ENCODE data around the gene MRPL10.

Gene MRPL10

DNA sequence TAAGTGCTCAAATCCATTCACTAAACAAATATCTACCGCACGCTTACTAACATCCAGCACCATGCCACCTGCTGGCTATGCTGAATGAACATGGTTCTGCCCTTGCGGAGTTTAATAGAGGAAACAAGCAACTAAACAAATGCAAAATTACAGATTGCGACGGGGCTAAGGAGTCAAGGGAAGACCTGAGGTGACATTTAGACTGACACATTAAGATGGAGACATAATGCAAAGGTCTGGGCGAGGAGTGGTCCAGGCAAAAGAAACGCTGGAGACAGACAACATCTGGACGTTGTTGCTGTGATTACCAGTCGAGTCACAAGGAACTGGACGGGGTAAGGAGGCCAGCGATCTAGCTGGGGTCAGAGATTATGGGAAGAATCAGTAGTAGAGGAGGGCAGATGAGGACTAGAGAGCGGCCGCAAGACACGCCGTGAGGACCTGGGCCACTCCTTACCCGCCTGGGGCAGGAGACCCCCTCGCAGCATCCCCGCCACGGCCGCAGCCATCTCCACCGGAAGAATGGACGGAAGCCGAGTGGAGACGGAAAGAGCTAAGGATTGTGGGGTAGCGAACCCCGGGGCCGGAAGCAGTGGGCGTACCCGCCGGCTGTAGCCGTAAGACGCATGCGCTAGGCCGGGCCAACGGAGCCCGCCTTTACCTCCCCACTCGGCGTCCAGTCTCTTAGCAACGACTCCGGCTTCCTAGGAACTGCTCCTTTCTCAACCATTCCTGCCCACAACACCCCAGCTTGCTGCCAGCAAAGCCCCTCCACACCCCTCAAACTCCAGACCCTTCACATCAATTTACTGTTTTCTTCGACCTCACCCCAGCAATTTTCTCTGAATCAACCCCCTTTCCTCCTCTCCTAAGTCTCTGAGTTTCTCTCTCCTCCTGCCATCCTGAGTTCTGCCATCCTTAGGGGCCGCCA is at the start of gene MRPL10, which contains the start of gene LRRC46:
TSS of gene MRPL10 (minus strand) at position 539 of the 931 bp plus-strand sequence. CDS start at position 509, 30 bp downstream.
TSS of gene LRRC46 (plus strand) at position 668 of the 931 bp plus-strand sequence. CDS start 320 bp downstream, outside the sequence.
- peak; percentile 96 for DNase-seq

- no peak for DNase-seq
These were observed 48.6 kb upstream of the MRPL10 start for GRCh38 chr17:47879776-47880454.

DNA sequence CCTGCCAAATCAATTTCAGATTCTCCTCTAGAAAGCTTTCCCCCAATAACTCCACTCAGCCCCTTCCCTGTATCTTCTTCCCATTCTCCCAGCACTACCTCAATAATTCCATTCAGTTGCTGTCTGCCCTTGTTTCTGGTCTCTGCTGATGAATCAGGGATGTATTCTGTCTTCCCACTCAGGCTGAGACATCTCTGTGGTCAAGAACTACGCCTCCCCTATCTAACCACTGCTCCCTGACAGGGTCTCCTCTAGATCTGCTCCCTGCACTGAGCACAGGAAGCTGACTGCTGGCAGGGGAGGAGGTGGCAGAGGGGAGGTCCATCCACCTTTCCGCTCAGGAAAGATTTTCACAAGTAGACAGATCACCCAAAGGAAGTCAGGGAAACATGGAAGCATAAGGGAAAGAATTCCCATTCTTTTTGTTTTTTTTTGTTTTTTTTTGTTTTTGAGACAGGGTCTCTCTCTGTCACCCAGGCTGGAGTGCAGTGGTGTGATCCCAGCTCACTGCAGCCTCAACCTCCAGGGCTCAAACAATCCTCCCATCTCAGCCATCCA is 47.8 kb upstream of the MRPL10 start:
- DNase-seq, result no peak

GRCh38 chr17:47878203-47879027 is 47.1 kb upstream of the MRPL10 start:
- DNase-seq, result no peak

DNA sequence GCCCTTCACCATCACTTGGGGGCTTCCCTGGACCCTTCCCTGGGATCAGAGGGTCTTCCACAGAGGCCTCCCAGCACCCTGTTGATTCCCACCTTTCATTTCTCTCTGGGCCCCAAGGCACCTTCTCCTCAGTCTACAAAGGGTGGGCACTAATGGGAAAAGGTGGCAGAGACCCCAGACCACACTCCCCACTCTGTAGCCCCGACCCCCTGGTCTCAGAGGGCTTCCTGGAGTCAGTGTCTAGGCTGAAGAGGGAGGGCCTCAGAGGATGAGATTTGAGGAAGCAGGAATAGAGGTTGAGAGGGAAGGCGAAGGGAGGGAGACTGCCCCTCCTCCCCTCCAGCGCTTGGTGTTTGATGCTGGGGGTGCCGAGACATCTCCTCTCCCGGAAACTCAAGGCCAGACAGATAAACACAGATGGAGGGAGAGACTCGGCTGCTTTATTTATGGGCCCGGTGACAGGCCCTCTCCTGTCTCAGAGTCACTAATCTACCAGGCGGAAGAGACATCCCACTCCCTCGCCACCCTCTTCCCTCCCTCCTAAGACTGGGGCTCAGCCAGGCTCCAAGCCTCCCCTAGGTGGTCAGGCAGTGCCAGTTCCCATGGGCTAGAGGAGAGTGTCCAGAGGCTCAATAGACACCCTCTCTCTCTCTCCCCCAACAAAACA is 46.2 kb upstream of the MRPL10 start:
- no peak for DNase-seq

GRCh38 chr17:47875011-47875985 is 44.0 kb upstream of the MRPL10 start:
- DNase-seq, result no peak

- DNase-seq, result no peak
These were observed 42.1 kb upstream of the MRPL10 start for GRCh38 chr17:47873200-47874090.

- DNase-seq, result no peak
These were observed 41.4 kb upstream of the MRPL10 start for GRCh38 chr17:47872651-47873161.

DNA sequence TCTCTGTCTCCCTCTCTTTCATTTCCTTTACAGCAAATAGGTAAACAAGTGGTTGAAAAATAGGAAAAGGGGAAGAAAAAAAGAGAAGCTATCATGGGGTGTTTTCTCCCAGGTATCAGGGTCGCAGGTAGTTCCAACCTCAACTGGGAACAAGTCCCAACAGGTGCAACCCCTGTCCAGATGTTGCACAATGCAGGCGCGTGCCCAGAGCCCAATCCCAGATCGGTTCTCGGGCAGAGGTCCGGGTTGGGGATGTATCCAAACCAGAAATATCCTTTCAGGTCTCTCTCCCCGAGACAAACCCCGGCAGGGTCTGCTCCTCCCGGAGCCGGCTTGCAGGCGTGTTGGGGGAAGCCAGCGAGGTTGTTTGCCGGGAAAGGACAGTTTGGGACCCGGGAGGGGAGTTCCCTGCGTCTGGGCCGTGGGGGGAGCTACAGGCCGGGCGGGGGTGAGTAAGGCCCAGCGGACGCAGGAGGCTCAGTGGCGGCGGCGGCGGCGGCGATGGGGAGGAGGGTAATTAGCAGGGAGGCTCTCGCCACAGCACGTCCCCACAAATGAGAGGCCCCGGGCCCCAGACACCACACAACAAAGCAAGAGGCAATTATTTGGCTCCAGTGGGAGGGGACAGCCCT is 40.8 kb upstream of the MRPL10 start:
- peak; percentile 70 for DNase-seq

GRCh38 chr17:47871048-47871447 is 39.7 kb upstream of the MRPL10 start:
- DNase-seq, result no peak

GRCh38 chr17:47870056-47870455 is 38.7 kb upstream of the MRPL10 start:
- DNase-seq, result no peak

DNA sequence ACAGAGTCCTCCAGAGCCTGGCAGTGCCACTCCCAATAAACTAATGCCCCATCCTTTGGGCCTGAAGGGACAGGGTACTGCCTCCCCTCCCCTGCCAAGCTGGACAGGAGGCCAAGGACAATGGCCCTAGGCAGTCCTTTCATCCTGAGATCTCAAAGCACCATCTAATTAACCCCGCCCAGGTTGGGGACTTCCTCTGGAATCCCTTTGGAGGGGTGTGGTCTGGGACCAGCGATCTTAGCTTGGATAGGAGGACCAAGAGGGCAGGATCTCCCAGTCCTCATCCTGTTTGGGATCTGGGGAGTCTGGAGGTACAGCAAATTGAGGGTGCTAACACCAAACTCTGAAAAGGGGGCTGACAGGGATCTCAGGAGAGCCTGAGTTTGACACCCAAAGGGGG is 37.8 kb upstream of the MRPL10 start:
- DNase-seq, result no peak

DNA sequence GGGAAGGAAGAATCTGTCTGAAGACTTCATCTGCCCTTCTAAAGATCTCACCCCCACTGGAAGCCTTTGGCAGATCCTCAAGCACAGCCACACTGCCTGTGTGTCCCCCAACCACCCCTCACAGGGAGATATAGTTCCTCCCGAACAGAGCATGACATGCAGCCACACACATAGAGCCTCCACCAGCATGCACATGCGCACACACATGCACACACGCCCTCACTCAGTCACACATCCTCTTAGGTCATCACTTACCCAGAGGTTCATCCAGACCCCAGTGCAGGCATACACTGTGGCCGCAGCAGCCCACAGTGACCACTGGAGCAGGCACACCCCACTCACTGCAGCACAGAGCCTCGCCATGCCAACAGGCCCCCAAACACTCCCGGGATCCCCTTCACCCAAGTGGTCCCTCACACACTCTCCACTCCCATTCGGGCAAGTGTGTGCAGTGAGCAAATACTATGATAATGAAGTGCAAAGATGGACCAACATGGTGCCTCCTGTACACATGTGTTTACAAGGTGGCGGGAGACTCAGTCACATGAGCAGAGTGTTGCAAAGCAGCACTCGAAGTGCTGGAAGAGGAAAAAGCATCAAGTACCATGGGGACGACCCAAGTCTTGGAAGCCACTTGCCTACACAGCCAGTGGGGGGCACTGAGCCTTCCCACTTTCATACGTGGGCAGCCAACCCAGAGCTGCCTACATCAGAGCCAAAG is 36.6 kb upstream of the MRPL10 start:
- no peak for DNase-seq

- DNase-seq, result no peak
These were observed 35.6 kb upstream of the MRPL10 start for GRCh38 chr17:47866941-47867340.

DNA sequence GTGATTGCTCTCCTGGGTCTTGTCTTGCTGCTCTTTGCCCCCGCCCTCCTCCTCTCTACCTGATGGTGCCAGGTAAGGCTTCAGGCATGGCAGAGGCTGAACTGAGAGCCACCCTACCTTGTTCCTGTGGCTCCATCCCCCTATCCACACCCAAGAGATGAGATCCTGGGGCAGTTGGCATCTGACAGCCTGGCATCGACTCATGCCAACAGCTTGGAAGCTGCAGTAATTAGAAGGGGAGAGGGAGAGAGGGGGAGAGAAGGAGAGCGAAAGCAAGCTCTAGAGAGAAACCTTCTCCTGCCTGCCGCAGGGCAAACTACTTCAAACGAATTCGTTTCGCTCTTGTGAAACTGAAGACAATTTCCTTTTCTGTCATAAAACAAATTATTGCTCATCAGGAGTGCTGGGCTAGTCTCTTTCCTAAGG is 33.5 kb upstream of the MRPL10 start:
- DNase-seq, result no peak

GRCh38 chr17:47862621-47863440 is 31.5 kb upstream of the MRPL10 start:
- no peak for DNase-seq

DNA sequence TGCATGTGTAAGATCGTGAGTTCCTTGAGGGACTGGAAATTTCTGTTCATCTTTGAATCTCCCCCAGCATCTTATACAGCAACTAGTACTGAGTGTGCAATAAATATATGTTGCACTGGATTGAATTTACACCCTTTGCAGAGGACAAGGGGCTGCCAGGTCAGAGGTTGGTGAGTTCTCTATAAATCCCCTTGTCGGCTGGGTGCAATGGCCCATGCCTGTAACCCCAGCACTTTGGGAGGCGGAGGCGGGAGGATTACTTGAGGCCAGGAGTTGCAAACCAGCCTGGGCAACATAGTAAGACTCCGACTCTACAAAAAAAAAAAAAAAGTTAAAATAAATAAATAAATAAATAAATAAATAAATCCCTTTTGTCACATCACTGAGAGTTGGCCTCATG is 29.0 kb upstream of the MRPL10 start:
- DNase-seq, result no peak
